ENCODE data around the gene UPK3A.

DNA sequence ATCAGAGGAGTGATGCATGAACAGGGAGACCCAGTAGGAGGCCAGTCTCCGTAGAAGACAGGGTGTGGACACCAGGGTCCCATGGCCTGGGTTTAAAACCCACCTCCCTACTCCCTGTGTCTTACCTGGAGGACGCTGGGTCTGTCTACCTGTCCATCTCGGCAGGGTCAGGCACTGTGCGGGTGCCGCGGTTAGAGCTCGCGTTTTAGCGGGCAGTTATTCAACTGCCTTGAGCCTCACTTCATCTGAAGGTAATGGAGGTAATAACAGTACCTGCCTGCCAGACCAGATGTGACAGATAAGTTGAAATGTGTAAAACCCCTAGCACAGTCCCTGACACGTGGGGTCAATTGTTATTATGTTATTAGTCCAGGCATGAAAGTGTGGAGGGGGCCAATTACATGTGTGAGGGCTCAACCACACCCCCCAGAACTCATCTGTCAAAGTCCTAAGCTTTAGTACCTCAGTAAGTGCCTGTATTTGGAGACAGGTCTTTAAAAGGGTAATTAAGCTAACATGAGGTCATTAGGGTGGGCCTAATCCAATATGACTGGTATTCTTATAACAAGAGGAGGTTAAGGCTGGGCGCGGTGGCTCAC lies 8.1 kb upstream of the UPK3A start:
- no peak for TF ChIP-seq PHF8 (conservative IDR thresholded peaks at IDR 0.05; ENCODE audit: low read depth, low read length)
- no peak for TF ChIP-seq KDM1A (IDR thresholded peaks at IDR 0.05; ENCODE audit: borderline replicate concordance, low read length)
- TF ChIP-seq TCF12 (IDR thresholded peaks at IDR 0.05; ENCODE audit: low read depth, low read length) = no peak
